ENCODE results near the gene PIGW.

- TF ChIP-seq ZNF274 (IDR thresholded peaks at IDR 0.05; ENCODE audit: low read depth, low read length), result no peak
- TF ChIP-seq YY1 (IDR thresholded peaks at IDR 0.05; ENCODE audit: insufficient read depth, insufficient read length), result no peak
Measured at GRCh38 chr17:36507266-36507665, 27.5 kb upstream of the PIGW start.

All from NT2/D1 (cell line).